GM23338 (cell line): ENCODE measurements around the gene KAZN. TPM values are rescaled to one million over a fixed set of nuclear protein-coding genes. Genes with fewer than 3 reads are reported as not detected.

Experiments
- ATAC-seq: fragments of 200-7000 bp; cut with Tn5 transposase; 3 replicates; pipeline ENCODE4 v1.9.1; 2020
- DNase-seq: peaks from one replicate; pipeline ENCODE4 v3.0.0-alpha.2; 2015; ENCODE audit warnings: low spot score
- H2AFZ ChIP-seq: fragments of 200-600 bp; sonication (generic); 2 replicates; pipeline ENCODE4 v1.8.0; 2016; ENCODE audit warnings: antibody characterized with exemption, mild to moderate bottlenecking, moderate library complexity
- H3F3A ChIP-seq: fragments of 200-600 bp; sonication (generic); replicated peaks from 2 replicates; pipeline ENCODE4 v1.8.0; 2017; ENCODE audit warnings: antibody characterized with exemption, mixed run types, low read depth
- H3K27ac ChIP-seq: fragments of 200-600 bp; sonication (generic); 2 replicates; pipeline ENCODE4 v1.6.1; 2016; ENCODE audit warnings: low read depth
- H3K27me3 ChIP-seq: fragments of 200-600 bp; sonication (generic); 2 replicates; pipeline ENCODE4 v1.8.0; 2016; ENCODE audit warnings: mild to moderate bottlenecking, mixed run types, moderate library complexity; ENCODE audit not compliant: insufficient read depth
- H3K36me3 ChIP-seq: fragments of 200-600 bp; sonication (generic); 2 replicates; pipeline ENCODE4 v1.8.0; 2016; ENCODE audit warnings: mild to moderate bottlenecking; ENCODE audit not compliant: insufficient read depth
- H3K4me1 ChIP-seq: fragments of 200-600 bp; sonication (generic); 2 replicates; pipeline ENCODE4 v1.8.0; 2016; ENCODE audit warnings: mild to moderate bottlenecking, moderate library complexity; ENCODE audit not compliant: insufficient read depth
- H3K4me2 ChIP-seq: fragments of 200-600 bp; sonication (generic); 2 replicates; pipeline ENCODE4 v1.7.1; 2017; ENCODE audit warnings: mixed run types
- H3K4me3 ChIP-seq: fragments of 200-600 bp; sonication (generic); 2 replicates; pipeline ENCODE4 v1.6.1; 2016; ENCODE audit warnings: mixed run types
- H3K79me2 ChIP-seq: fragments of 200-600 bp; sonication (generic); replicated peaks from 2 replicates; pipeline ENCODE4 v1.8.0; 2017; ENCODE audit warnings: mild to moderate bottlenecking; ENCODE audit not compliant: insufficient read depth
- H3K9me2 ChIP-seq: fragments of 200-600 bp; sonication (generic); 2 replicates; pipeline ENCODE4 v1.8.0; 2017; ENCODE audit not compliant: insufficient read depth
- H4K20me1 ChIP-seq: fragments of 200-600 bp; sonication (generic); replicated peaks from 2 replicates; pipeline ENCODE4 v1.8.0; 2017; ENCODE audit warnings: mild to moderate bottlenecking; ENCODE audit not compliant: insufficient read depth
- H3K27ac Mint-ChIP-seq: 2 replicates; pipeline ENCODE4 v1.8.0; 2020; ENCODE audit warnings: inconsistent platforms, mild to moderate bottlenecking, moderate library complexity, mixed read lengths
- H3K27me3 Mint-ChIP-seq: 3 replicates; pipeline ENCODE4 v1.8.0; 2022; ENCODE audit warnings: low read depth, mild to moderate bottlenecking, moderate library complexity, mixed read lengths, inconsistent platforms; ENCODE audit not compliant: insufficient read depth, poor library complexity
- H3K36me3 Mint-ChIP-seq: 3 replicates; pipeline ENCODE4 v1.8.0; 2021; ENCODE audit warnings: low read depth, mild to moderate bottlenecking, inconsistent platforms, moderate library complexity, mixed read lengths
- H3K4me1 Mint-ChIP-seq: 3 replicates; pipeline ENCODE4 v1.8.0; 2020; ENCODE audit warnings: mild to moderate bottlenecking, inconsistent platforms, mixed read lengths
- H3K4me3 Mint-ChIP-seq: 3 replicates; pipeline ENCODE4 v1.8.0; 2021; ENCODE audit warnings: moderate library complexity, mild to moderate bottlenecking, inconsistent platforms, mixed read lengths
- H3K9me3 Mint-ChIP-seq: 3 replicates; pipeline ENCODE4 v1.8.0; 2020; ENCODE audit warnings: moderate library complexity, mild to moderate bottlenecking, inconsistent platforms, mixed read lengths
- CREB1 ChIP-seq: fragments of 250-450 bp; sonication (Bioruptor Pico); IDR thresholded peaks from 2 replicates; pipeline ENCODE4 v1.5.0; 2020; ENCODE audit warnings: low read depth, mild to moderate bottlenecking, moderate library complexity
- CTCF ChIP-seq, 2 experiments: fragments of 200-600 bp in 1 of 2; sonication (generic) in 1 of 2; conservative IDR thresholded peaks; 2 replicates each; pipeline versions ENCODE4 v1.5.1 to v1.6.1; 2016 to 2017; ENCODE audit warnings: antibody characterized with exemption in 2 of 2, low read depth in 2 of 2, mild to moderate bottlenecking in 2 of 2, moderate library complexity in 1 of 2
- ETS1 ChIP-seq: IDR thresholded peaks from 2 replicates; pipeline ENCODE4 v1.6.1; 2016; ENCODE audit warnings: antibody characterized with exemption
- EZH2 ChIP-seq: fragments of 200-600 bp; sonication (generic); IDR thresholded peaks from one replicate; pipeline ENCODE4 v1.8.0; 2017; ENCODE audit warnings: antibody characterized with exemption, mild to moderate bottlenecking, low read depth; ENCODE audit not compliant: unreplicated experiment
- EZH2phosphoT487 ChIP-seq: fragments of 200-600 bp; sonication (generic); IDR thresholded peaks from one replicate; pipeline ENCODE4 v1.8.1; 2018; ENCODE audit warnings: antibody characterized with exemption; ENCODE audit not compliant: unreplicated experiment
- JUNB ChIP-seq: IDR thresholded peaks from one replicate; pipeline ENCODE4 v1.6.1; 2016; ENCODE audit warnings: antibody characterized with exemption; ENCODE audit not compliant: unreplicated experiment
- NANOG ChIP-seq: IDR thresholded peaks from 2 replicates; pipeline ENCODE4 v1.6.1; 2016; ENCODE audit warnings: antibody characterized with exemption, borderline replicate concordance
- POLR2AphosphoS5 ChIP-seq: IDR thresholded peaks from 2 replicates; pipeline ENCODE4 v1.6.1; 2016; ENCODE audit warnings: antibody characterized with exemption, low read depth
- REST ChIP-seq: IDR thresholded peaks from one replicate; pipeline ENCODE4 v1.6.1; 2018; ENCODE audit warnings: antibody characterized with exemption; ENCODE audit not compliant: unreplicated experiment
- STAT1 ChIP-seq: IDR thresholded peaks from one replicate; pipeline ENCODE4 v1.6.1; 2016; ENCODE audit warnings: antibody characterized with exemption; ENCODE audit not compliant: unreplicated experiment
- ZNF114 ChIP-seq: fragments of 250-450 bp; sonication (Bioruptor Pico); IDR thresholded peaks from 2 replicates; pipeline ENCODE4 v1.5.0; 2020; ENCODE audit warnings: mild to moderate bottlenecking, moderate library complexity
- ZNF331 ChIP-seq: fragments of 250-450 bp; sonication (Bioruptor Pico); IDR thresholded peaks from 2 replicates; pipeline ENCODE4 v1.5.0; 2020; ENCODE audit warnings: low read depth, mild to moderate bottlenecking, moderate library complexity
- ZNF462 ChIP-seq: fragments of 250-450 bp; sonication (Bioruptor Pico); IDR thresholded peaks from 2 replicates; pipeline ENCODE4 v1.5.0; 2020; ENCODE audit warnings: mild to moderate bottlenecking, moderate library complexity
- polyA plus RNA-seq: library from polyadenylated mRNA; unstranded; fragments of >200 nt; fragmentation: Nextera tagmentation; extraction: Ambion mirVana; gene quantifications from 2 replicates; pipeline ENCODE4 v1.2.1, GENCODE V29; 2016
- total RNA-seq: library from RNA; depleted of rRNA; stranded (reverse); fragments of >200 nt; shearing (Covaris generic); gene quantifications from 2 replicates; pipeline ENCODE4 v1.2.3, GENCODE V29; 2014

KAZN gene
- total and polyA plus RNA-seq, 2 experiments from 2014 or later, result 9.9 to 15.0 TPM

GRCh38 chr1:14774225-14774624, 175.7 kb downstream of the KAZN start:
- Histone ChIP-seq H4K20me1 (no peaks in the 10 kb centered on the region), H3K4me2 (no peak overlapping the region), H3K9me2 (no peaks in the 10 kb centered on the region), H3K4me3 (no peak overlapping the region), H3K4me1 (peaks cover 6% of the 10 kb centered on the region; the same call in 1 of the 2 replicates), H3K36me3 (no peaks in the 10 kb centered on the region), H3F3A (no peaks in the 10 kb centered on the region), H3K79me2 (peaks cover 10% of the 10 kb centered on the region), H2AFZ (no peak overlapping the region), H3K27me3 (no peaks in the 10 kb centered on the region), H3K27ac (no peak overlapping the region)
- peaks cover 11% of the 10 kb centered on the region for H3K27me3 Mint-ChIP-seq
- H3K4me3 Mint-ChIP-seq, result no peak overlapping the region
- peaks cover 10% of the 10 kb centered on the region for H3K4me1 Mint-ChIP-seq
- TF ChIP-seq JUNB (no peak), EZH2 (no peak), EZH2phosphoT487 (no peak), REST (no peak), STAT1 (no peak), ZNF331 (CRISPR knock-in tag) (no peak), ZNF114 (CRISPR knock-in tag) (no peak), ZNF462 (no peak), POLR2AphosphoS5 (no peak), NANOG (no peak), ETS1 (no peak), CTCF (conservative IDR thresholded peaks at IDR 0.05; ENCODE audit: low read depth in 2 of 2) (no peak), CREB1 (no peak)
- DNase-seq (no peak), ATAC-seq (no peak)
- no peaks in the 10 kb centered on the region; the same call in 2 of the 3 replicates for H3K9me3 Mint-ChIP-seq
- H3K27ac Mint-ChIP-seq, result no peak overlapping the region
- H3K36me3 Mint-ChIP-seq, result no peaks in the 10 kb centered on the region; the same call in 2 of the 3 replicates
